HG02623 (cell line): ENCODE data around the gene NAT8L.
"Not testable (repeated sequence)": the region's sequence is repeated elsewhere in the genome, so short reads cannot be mapped to it uniquely, and the experiment has no call there.

ENCODE experiments used
- ATAC-seq: cut with Tn5 transposase; IDR thresholded peaks from one replicate; pipeline ENCODE4 v1.9.1; 2021; ENCODE audit warnings: moderate library complexity; ENCODE audit not compliant: unreplicated experiment

NAT8L gene, protein sequence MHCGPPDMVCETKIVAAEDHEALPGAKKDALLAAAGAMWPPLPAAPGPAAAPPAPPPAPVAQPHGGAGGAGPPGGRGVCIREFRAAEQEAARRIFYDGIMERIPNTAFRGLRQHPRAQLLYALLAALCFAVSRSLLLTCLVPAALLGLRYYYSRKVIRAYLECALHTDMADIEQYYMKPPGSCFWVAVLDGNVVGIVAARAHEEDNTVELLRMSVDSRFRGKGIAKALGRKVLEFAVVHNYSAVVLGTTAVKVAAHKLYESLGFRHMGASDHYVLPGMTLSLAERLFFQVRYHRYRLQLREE

GRCh38 chr4:2059046-2059725 is at the start of gene NAT8L:
NAT8L (plus strand) TSS chr4:2059327; CDS start chr4:2059512, 185 bp downstream.
- ATAC-seq = no peak

DNA sequence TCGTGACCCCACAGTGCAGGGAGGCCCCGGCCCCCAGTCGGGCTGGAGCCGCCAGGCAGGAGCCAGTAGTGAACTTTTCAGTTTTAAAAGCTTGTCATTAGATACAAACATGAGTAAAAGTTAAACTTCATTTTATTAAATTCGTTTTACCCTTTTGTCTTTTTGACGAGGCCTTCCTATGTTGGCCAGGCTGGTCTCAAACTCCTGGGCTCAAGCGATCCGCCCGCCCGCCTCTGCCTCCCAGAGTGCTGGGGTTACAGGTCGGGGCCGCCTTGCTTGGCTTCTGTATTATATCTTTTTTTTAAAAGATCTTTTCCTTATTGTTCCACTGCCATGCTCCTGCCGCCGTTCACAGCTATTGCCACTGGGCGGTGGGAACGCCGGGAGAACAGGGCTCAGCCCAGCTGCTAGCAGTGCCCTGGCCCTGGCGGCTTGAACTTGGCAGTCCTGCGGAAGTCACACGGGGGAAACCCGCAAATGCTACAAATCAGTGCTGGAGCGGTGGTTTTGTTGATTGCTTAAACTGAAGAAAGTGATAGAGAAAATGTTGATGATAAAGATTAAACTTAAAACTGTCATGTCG is 49.4 kb upstream of the NAT8L start:
- ATAC-seq = no peak

GRCh38 chr4:2011583-2011982 is 47.5 kb upstream of the NAT8L start:
- no peak for ATAC-seq

DNA sequence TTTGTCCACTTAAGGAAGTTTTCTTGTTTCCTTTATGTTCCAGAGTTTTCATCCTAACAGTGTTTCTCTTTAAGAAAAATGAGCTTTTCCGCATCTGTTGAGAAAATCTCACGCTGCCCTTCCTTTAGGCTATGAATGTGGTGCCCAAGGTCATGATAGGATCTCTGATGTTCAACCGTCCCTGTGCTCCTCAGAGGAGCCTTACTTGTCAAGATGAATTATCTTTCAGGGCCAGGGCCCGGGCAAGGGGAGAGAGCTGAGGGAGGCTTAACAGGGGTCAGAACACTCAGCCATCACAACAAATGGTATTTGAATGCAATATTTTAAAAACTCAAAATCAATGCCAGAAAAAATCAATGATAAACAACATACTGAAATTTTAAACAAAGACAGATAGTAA is 44.1 kb upstream of the NAT8L start:
- ATAC-seq = no peak

GRCh38 chr4:2021358-2022018 is 37.6 kb upstream of the NAT8L start:
- not testable (repeated sequence) for ATAC-seq

GRCh38 chr4:2024683-2025082 is 34.4 kb upstream of the NAT8L start:
- ATAC-seq = no peak

GRCh38 chr4:2025817-2026216 is 33.3 kb upstream of the NAT8L start:
- no peak for ATAC-seq

- not testable (repeated sequence) for ATAC-seq
Observed at GRCh38 chr4:2027120-2027519, 32.0 kb upstream of the NAT8L start.

GRCh38 chr4:2031161-2031560 is 28.0 kb upstream of the NAT8L start:
- not testable (repeated sequence) for ATAC-seq

DNA sequence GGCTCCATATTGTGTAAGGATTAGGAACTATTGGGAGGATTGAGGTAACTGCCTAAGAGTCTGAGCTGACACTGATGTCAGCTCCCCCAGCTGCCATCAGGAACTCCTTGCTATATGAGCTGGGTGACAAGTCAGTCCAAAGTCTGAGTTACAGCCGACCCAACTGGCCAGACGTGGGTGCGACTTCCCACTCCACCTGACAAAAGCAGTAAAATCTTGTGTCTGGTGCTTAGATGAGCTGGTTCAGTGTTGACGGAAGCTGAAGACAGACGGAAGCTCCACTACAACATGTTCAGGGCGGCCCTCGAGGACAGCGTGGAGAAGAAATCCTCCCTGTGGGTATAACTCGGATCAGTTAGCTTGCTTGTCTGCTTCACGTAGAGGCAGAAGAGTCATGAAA is 22.8 kb upstream of the NAT8L start:
- no peak for ATAC-seq

DNA sequence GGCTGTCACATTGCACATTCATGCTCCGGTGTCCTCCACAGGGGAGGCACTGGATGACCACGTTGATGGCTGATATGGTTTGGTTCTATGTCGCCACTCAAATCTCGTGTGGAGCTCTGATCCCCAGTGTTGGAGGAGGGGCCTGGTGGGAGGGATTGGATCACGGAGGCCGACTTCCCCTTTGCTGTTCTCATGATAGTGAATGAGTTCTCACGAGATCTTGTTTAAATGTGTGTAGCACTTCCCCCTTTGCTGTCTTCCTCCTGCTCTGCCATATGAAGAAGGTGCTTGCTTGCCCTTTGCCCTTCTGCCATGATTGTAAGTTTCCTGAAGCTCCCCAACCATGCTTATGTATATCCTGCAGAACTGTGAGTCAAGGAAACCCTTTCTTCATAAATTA is 22.3 kb upstream of the NAT8L start:
- no peak for ATAC-seq

GRCh38 chr4:2040391-2041238 is 18.5 kb upstream of the NAT8L start:
- no peak for ATAC-seq

- peak; percentile 62 for ATAC-seq
Observed at GRCh38 chr4:2041239-2042130, 17.6 kb upstream of the NAT8L start.

DNA sequence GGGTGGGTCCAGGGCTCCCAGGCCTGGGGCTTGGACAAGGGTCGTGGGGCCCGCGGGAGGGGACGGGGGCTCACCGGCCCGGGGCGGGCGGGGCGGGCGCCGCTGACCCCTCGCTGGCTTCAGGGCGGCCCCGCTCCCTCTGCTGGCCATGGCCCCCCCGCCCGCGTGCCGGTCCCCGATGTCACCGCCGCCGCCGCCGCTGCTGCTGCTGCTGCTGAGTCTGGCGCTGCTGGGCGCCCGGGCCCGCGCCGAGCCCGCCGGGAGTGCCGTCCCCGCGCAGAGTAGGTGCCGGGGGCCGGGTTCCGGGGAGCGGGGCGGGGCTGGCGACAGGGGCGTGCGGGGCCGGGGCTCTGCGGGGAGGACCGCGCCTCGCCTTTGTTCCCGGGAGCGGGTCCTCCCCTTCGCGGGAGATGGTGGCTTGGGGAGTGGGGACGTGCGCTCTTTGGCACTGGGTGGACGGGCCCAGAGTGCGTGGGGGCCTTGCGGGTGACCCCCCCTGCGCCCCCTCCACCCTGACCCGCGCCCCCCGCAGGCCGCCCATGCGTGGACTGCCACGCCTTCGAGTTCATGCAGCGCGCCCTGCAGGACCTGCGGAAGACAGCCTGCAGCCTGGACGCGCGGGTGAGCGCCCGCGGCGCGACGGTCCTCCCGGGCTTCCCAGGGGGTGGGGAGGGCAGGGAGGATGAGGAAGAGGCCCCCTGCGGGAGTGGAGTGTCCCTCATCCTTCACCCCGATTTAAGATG is 16.8 kb upstream of the NAT8L start:
- no peak for ATAC-seq

DNA sequence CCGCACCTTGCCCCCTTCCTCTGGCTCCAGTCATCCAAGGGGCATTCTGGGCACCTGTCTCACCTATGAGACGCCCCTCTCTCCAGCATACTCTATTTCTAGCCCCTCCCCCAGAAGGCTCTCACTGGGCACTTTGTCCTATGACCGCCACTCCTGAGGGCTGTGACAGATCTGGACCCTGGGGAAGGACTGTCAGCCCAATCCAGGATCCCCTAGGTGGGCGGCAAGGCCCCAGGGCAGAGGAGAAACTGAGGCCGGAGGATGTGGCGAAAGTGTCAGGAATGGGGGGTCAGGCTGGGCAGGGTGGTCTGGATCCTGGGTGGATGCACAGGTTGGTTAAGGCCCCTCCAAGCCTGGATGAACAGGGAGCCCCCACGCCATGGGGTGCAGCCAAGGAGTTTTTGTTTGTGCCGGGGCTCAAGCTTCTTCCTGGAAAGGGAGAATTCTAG is 16.2 kb upstream of the NAT8L start:
- no peak for ATAC-seq

GRCh38 chr4:2043396-2044118 is 15.6 kb upstream of the NAT8L start:
- ATAC-seq = no peak

- ATAC-seq = no peak
Observed at GRCh38 chr4:2044119-2044485, 15.0 kb upstream of the NAT8L start.
